Activated CD4-positive, alpha-beta T cell treated with anti-CD3 and anti-CD28 coated beads, Interleukin-2, amount 50 U/mL, for 24 hours (primary cell): Measurements from ENCODE around the gene CST7.

Experiments
- DNase-seq, 2 donors: peaks; one replicate each; pipeline ENCODE4 v3.0.0-alpha.2; 2020; ENCODE audit warnings: low read depth in 1 of 2, low spot score in 1 of 2

The CST7 gene

GRCh38 chr20:24963672-24964505, 14.8 kb downstream of the CST7 start:
- no peak for DNase-seq

- no peak for DNase-seq
Measured at GRCh38 chr20:24964506-24964840, 15.4 kb downstream of the CST7 start.

DNA sequence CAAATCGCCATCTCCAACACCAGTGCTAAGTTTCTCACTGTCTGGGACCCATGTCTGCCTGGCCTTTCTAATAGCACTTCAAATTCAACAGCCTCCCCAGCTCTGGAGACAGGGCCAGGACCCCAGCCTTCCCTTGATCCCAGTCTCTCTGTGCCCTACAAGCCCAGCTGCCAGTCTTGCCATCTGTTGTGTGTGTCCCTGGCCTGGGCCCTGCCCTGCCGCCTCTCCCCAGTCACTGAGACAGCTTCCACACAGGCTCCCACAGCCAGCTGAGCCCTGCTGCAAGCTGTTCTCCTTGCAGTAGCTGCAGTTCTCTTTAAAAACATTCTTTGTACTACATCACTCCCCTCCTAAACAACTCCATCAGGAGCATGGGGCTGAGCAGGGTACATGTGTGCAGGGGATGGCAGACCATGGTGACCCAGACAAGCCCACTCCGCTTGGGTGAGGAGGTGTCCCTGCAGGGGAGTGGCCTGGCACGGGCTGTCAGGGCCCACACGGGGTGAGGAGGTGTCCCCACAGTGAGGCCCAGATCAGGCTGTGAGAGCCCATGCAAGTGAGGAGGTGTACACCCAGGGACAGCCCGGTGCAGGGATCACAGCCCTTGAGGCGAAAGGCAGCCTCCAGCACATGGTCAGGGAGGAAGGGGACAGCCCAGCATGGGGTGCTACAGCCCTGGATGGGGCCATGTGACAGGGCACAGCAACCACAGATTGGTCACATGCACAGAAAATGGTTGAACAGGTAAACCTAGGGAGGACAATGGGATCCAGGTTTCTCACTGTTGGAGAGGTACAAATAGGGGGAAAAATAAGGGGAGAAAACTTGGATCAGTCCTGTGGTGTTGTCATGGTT, 16.2 kb downstream of the CST7 start:
- DNase-seq: no peak

DNA sequence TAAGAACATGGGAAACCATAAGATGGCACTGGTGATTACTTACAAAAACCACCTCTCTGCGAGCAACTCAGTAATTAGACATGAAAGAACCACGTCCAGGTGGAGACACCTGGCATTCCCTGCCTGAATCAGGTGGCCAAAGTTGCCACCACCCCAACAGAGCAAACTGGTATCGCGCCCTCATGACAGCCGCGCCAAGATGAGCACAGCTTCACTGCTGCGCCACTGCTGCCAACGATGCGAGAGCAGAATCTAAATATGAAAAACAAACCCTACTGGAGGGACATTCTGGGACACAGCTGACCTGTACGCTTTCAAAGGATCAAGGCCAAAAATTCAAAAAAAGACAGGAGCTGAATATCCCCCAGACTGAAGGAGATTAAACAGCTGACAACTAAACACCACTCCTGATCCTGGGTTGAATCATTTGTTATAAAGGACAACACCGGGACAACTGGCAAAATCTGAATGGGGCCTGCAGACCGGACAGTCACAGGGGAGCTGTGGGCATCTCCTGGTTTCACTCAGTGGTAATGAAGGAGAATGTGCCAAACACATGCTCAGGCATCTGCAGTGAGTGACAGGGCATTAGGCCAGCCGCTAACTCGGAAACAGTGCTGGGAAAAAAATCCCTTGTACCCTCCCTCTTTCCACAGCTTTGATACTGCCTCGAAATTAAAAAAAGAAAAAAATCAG, 17.4 kb downstream of the CST7 start:
- no peak for DNase-seq

GRCh38 chr20:24968278-24968800, 19.3 kb downstream of the CST7 start:
- DNase-seq: no peak

DNA sequence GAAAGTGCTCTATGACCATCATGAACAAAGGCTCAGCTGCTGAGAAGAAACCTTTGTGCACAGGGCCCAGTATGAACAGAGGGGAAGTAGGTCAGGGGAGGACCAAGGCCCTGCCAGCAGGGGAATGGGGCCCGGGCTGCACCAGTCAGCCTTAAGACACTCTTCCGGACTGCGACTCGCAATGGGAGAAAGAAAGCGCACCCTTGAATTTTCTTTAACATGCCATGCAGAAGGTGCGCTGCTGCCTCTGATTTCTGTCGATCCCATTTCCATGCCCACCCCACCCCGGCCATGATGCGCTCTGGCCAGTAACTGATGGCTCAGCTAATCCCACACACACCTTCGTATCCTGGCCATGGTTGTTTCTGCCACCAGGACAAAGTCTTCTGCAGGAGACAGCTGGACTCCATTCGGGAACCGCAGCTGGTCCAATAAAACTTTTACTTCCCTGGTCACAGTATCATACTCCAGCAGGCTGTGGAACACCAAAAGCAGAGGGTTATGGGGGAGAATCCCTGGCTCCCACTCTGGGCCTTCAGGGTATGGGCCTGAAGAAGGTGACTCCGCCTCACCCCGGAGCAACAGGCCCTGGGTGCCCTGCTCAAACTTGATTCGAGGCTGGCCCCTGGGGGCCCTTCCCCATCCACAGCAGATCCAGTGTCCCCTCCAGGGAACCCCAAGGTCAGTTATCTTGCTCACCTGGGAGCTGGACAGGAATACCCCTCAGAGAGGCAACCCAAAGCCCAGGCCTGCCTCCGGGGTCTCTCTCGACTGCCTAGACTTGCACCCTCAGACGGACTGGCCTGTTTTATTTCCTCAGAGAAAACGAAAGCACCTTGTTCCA, 20.3 kb downstream of the CST7 start:
- DNase-seq: no peak

DNA sequence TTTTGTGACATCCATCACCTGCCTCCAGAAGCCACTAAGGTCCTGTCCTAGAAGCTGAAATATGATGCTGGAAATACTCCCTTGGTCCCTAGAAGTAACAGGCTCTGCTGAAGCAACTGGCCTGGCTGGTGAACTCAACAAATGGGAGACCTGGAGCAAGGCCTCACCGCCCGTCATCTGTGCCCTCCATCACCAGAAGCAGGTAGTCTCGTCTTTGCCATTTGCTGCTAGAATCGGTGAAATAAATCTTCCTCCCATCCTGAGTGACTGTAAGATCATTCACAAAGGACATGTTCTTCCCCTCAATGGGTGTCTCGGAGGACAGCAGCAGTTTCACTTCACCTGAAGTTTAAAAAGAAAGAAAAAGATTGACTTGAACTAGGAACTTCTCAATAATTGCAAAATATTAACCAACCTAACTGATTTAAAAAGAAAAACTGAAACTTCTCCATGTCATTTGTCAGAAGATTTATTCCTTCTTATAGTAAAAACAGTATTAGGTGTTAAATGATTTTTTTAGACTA, 21.0 kb downstream of the CST7 start:
- DNase-seq: no peak

DNA sequence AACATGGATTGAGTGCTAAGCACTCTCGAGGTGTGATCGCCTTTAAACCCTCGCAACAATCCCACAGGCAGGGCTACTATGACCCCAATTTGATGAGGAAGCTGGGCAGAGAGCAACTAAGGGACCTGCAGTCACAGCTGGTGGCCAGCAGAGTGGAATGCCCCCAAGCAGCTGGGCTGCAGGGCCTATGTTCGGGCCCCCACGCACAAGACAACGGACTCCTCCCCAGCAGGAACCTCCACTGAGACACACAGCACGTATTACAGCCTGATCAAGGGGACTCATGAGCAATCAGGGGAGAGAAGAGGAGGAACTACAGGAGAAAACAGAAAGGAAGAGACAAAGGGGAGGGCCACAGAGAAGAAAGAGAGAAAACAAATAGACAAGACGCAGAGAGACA, 21.7 kb downstream of the CST7 start:
- no peak for DNase-seq

GRCh38 chr20:24971376-24972101, 22.5 kb downstream of the CST7 start:
- no peak for DNase-seq

- no peak for DNase-seq
Measured at GRCh38 chr20:24972341-24972740, 23.3 kb downstream of the CST7 start.

GRCh38 chr20:24977336-24977735, 28.3 kb downstream of the CST7 start:
- DNase-seq: no peak

DNA sequence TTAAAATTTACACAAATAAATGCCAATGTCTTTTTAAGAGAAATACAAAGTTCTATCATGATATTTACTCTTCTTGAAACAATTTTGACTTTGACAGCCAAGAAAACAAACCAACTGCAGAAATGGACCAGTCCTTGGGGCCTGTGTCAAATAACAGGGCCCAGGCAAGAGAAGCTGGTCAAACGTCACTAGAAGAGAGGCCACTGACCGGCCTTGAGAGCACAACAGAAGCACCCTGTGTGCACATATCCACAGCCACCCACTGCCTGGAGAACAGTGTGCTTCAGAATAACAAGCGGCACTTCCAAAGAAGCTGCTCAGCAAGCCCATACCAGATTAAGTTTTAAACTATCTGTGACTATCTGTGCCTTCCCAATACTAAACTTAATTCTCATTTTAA, 28.7 kb downstream of the CST7 start:
- DNase-seq: no peak

GRCh38 chr20:24978513-24978912, 29.4 kb downstream of the CST7 start:
- DNase-seq: no peak

DNA sequence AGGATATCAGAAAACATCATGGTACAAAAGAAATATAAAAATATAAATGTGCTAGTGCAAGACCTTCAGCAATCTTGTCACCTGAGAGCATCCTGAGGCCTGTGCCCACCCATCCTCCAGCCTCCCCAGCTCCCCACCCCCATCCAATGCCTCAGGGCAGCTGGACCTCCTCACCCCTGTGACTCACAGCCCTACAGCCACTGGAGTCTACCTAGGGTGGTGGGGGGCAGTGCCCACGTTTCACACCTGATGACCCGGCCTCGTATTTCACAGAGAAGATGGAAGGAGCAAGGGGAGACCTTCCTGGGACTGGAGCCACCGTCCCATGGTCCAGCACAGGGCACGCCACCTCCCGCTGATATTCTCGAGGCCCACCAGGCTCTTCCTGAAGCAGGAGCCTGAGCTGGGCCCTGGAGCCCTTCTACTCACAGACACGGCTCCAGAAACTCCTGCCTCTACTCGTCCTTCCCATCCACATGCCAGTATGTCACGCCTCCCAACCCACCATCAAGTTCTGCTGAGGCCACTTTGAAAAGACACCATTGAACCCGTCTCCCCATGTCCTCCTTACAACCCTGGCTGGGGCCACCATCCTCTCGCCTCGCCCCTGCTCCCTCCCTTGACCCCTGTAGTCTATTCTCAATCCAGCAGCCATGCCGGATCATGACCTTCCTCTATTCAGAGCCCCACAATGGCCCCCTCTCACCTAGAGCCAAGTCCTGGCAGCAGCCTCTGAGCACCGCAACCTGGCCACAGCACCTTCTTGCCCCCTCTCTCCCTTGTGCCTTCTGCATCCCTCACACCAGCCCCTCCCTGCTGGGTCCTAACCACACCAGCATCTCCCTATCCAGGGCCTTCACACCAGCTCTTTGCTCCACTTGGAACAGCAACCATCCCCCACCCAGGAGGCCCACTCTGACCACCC, 30.2 kb downstream of the CST7 start:
- DNase-seq: no peak

DNA sequence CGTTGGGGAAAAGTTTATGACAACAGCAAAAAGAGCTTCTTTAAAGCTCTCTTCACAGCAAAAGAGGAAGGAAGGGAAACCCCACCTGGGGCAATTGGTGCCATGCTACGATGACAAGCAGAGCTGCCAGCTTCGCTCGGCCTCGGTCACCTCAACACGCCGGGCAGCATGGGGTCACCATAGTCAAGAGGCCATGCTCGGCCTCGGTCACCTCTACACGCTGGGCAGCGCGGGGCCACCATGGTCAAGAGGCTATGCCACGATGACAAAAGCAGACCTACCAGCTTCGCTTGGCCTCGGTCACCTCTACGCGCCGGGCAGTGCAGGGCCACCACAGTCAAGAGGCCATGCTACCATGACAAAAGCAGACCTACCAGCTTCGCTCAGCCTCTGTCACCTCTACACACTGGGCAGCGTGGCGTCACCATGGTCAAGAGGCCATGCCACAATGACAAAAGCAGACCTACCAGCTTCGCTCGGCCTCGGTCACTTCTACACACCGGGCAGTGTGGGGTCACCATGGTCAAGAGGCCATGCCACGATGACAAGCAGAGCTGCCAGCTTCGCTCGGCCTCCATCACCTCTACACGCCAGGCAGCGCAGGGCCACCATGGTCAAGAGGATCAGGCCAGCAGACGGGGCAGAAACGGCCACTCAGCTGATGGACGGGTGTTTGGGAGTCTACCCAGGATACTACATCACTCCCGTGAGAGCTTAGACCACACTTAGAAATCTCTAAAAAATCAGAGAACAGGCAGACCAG, 31.4 kb downstream of the CST7 start:
- no peak for DNase-seq

DNA sequence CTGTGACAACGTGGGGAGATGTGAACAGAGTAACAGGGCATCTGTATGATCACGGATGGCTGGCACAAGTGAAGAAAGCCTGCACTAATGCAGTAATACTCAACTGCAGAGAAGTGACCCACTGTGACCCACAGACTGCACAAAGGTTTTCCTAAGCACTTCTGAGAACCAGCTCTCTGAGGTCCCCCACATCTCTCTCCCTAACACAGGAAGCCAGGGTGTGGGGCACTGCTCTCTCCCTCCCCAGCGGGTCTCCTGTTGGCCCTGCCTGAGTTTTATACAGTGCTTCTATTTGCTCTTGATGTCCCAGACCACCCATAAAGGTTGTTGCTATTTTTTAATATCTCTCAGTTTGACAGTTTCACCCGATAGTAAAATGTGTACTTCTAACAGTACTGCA, 32.2 kb downstream of the CST7 start:
- no peak for DNase-seq

DNA sequence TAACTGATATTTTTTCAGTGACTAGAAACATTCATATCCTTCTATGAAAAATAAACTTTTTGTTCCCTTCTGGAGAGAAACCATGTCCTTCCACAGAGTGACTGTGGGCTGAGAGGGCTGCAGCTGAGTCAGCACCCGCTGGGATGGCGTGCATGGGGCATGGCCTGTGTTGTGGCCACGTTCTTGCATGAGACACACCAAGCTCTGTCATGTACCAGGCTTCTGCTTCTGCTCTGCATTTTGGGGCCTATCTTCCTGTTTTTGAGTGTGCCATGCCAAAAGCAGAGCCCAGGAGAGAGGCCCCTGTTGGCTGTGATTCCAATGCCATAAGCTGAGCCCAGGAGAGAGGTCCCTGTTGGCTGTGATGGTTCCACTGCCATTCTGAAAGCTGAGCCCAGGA, 32.7 kb downstream of the CST7 start:
- DNase-seq: no peak

DNA sequence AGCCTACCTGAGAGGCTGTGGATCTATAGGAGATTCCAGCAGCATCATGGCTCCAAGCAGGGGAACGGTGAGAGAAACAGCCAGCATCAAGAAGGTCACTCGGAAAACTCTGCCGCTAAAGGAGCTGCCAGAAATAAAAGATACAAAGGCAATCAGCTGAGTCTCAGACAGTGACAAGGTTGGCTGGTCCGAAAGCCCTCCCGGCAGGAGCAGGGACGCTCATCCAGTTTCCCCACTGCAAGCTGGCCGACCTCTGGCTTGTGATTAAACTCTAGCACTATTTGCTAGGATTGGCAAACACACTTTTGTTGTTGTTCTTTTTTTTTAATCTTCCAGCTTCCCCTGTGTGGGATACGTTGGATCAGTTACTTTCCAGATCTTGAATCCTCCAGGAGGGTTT, 34.8 kb downstream of the CST7 start:
- no peak for DNase-seq
